GM18858 (cell line): ENCODE data around the gene MED12L.
"Not testable (repeated sequence)": the region's sequence is repeated elsewhere in the genome, so short reads cannot be mapped to it uniquely, and the experiment has no call there.

Experiments
- ATAC-seq: cut with Tn5 transposase; IDR thresholded peaks from one replicate; pipeline ENCODE4 v1.9.1; 2021; ENCODE audit not compliant: unreplicated experiment

The MED12L gene

DNA sequence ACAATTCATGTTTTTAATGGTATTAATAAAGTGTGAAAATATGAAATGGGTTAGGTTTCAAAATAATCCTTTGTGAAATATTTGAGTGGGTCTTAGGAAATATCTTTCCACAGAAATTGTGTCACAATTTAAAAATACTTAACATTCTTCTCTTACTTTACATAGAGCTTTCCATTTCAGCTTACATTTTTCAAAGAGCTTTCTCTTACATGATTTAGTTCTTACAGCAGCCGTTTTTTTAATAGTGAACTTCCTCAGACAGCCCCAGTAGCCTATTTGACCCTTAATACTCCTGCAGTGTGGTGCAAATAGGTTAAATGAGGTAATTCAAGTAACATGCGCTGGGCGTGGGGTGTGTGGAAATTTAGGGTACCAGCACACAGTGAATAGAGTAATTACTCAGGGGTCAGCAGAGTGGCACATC lies 277.3 kb downstream of the MED12L start:
- no peak for ATAC-seq

- ATAC-seq, result no peak
Measured at GRCh38 chr3:151366993-151367392, 281.5 kb downstream of the MED12L start.

GRCh38 chr3:151367448-151367847 lies 282.0 kb downstream of the MED12L start:
- ATAC-seq, result no peak

- no peak for ATAC-seq
Measured at GRCh38 chr3:151371526-151371925, 286.1 kb downstream of the MED12L start.

DNA sequence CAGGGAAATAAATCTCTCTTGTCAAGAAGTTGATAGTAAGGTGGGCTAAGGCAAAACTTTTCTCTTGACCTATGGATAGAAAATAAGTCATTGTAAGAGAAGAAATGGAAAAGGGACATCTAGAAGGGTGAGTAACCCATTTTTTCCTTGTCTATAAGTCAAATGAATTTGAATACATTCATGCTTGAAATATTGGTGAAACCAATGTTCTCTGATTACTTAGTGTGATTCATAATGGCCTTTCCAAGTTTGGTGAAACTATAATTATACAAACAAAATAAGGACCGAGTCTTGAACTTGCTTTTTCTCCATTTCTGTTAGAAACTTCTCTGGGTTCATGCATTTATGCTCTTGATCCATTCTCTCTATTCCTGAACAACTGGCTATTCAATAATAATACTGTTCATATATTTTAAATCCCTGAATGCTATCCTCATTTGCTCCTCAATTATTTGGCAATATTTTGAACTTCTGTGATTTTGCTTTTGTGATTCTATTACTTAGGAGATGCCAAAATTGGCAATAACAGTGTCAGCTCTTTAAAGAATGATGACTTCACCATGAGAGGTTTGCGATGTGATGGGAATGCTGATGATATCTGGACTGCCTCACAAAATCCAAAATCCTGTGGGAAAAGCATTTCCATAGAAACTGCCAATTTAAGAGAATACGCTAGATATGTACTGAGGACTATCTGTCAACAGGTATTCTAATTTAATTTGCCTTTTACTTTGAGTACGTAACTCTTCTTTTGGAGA lies 286.8 kb downstream of the MED12L start:
- no peak for ATAC-seq

- peak; percentile 45 for ATAC-seq
Measured at GRCh38 chr3:151377768-151378385, 292.4 kb downstream of the MED12L start.

GRCh38 chr3:151379083-151379734 lies 293.7 kb downstream of the MED12L start:
- ATAC-seq, result no peak

DNA sequence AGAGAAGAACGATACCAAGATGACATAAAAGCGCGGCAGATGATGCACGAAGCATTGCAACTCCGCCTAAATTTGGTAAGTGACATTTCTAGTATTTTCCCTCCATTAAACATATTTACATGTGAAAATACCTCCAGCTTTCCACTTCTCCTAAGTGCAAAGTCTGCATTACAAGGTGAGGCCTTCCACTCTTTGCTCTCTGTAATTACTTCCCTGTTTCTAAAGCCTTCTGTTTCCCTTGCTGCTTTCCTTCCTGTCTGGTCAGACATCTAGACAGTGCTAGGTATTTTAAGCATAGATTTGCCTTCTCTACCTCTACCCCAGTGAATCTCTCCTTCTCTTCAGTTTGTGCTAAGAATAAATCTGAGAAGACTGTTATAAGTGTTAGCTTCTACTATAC lies 297.2 kb downstream of the MED12L start:
- ATAC-seq, result peak; percentile 31

DNA sequence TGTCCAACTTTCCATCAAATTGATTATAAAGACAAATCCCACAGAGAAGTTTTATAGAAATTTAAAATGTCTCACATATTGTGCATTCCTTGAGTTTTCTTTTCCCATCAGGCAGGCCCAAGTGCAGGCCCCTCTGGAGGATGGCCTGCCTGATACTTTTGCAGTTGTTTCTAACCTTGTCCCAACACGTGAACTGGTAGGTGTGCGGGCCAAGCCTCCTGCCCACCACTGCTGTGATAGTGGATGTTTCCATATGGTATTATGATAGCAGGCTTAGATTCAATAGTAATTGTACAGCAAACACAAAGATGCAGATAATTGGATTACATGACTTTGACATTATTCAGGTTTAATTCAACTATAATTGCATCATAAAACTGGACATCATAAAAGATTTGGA lies 297.6 kb downstream of the MED12L start:
- no peak for ATAC-seq

DNA sequence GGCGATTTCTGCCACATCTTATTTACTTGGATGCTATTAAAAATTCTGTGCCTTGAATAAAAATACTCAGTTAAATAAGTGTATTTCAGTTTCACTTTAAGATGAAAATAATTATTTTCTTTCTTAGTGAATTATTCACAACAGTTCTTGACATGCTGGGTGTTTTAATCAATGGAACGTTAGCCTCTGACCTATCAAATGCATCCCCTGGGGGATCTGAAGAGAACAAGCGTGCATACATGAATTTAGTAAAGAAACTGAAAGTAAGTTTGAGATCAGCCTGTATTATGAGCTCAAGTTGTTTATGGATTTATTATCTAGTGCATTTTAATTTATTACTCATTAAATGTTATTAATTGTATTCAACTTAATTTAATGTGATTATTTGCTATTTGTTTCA lies 298.5 kb downstream of the MED12L start:
- ATAC-seq, result peak; percentile 37

GRCh38 chr3:151384741-151385174 lies 299.3 kb downstream of the MED12L start, which contains the start of gene P2RY12:
Gene P2RY12, minus strand, starts transcription at chr3:151384753. Its CDS starts 45,908 bp downstream, at chr3:151338845.
- peak; percentile 42 for ATAC-seq

GRCh38 chr3:151386056-151386455 lies 300.6 kb downstream of the MED12L start:
- ATAC-seq, result no peak

DNA sequence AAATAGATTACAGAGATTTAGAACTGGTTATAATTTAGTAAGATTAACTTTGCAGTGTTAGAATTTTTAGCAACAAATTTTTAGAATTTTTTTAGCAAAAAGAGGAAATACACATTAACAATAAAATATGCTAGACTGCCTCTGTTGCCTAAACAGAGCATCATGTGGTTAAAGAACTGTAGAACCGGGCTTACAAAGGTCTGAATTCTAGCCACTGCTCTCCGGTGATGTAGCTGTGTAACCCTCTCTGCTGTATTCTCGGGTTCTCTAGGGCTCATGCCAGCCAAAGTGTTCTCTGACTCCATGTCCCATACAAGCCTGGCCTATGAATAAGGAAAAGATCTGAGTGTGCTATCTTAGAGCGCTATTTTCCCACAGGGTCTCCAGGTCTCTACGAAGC lies 302.0 kb downstream of the MED12L start:
- no peak for ATAC-seq

DNA sequence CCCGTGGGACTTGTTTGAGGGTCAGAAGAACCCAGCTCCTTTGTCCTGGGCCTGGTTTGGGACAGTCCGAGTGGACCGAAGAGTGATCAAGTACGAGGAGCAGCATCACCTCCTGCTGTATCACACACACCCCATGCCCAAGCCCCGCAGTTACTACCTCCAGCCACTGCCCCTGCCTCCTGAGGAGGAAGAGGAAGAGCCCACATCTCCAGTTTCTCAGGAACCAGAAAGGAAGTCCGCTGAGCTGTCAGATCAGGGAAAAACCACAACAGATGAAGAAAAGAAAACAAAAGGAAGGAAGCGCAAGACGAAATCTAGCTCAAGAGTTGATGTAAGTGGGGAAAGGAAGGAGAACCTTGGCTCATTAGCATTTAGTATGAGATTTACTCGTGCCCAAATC lies 302.4 kb downstream of the MED12L start:
- no peak for ATAC-seq

GRCh38 chr3:151391720-151392119 lies 306.3 kb downstream of the MED12L start:
- no peak for ATAC-seq

DNA sequence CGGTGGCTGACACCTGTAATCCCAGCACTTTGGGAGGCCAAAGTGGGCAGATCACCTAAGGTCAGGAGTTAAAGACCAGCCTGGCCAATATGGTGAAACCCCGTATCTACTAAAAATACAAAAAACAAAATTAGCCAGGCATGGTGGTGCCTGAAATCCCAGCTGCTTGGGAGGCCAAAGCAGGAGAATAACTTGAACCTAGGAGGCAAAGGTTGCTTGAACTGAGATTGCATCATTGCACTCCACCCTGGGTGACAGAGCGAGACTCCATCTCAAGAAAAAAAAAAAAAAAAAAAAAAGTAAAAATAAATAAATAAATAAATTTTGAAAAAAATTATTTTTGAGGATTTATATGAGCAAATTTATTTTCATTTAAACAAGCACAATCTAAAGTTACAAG lies 306.7 kb downstream of the MED12L start:
- ATAC-seq, result not testable (repeated sequence)

DNA sequence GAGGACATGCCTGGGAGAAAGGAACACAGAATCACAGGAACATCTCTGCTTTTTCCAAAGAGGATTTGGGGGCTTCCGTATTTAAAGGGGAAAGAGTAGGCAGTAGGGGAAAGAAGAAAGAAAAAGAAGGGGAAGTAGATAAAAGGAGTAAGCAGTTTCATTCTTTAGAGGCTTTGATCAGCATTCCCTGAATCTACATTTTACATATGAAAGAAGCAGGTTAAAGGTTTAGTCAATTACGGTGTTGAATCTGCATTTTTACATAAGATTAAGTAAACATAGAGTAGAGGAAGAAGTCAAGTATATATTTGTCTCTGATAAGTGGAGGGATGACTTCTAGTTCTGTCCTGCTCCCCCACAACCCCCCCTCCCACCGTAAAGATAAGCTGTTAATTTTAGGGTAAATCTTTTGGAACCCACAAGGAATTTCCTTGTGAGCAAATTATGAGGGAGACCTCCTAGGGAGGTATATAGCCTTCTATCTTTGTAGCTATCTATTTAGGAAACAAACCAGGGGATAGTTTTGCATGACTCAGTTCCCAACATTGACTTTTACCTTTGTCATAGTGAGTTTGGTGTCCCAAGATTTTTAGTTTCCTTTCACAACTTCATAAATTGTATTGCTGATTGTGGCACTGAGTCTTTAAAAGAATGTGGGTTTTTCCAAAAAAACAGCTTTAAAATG lies 307.8 kb downstream of the MED12L start:
- ATAC-seq, result no peak

GRCh38 chr3:151393941-151394340 lies 308.5 kb downstream of the MED12L start:
- ATAC-seq, result no peak

DNA sequence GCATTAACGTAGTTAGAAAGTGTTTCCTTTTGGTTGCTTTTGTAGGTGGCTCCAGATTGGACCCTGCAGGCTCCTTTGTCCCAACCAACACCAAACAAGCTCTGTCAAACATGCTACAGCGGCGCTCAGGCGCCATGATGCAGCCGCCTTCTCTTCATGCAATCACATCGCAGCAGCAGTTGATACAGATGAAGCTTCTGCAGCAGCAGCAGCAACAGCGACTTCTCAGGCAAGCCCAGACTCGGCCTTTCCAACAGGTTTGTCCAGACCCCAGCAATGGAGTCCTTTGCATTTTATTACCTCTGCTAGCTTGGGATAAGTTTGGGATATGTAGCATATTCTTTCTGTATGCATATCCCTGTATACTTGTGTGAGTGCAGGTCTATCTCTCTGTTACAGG lies 309.1 kb downstream of the MED12L start:
- no peak for ATAC-seq

DNA sequence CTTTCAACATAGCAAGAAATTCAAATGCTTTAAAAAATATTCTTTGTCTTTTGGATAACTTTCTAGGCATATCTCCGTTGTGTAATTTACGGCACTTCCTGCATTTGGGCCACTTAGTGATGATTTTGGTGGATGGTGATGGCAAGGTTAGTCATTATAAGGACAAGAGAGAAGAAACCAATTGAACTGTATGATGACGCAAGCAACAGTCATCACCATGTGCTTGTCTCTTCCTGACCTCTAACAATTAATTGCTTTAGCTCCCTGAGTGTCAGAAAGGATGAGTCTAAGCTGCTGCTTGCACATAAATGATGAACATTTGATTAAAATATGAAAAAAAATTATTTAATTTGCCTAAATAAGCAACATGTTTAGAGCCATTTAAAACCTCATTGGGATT lies 310.3 kb downstream of the MED12L start:
- ATAC-seq, result no peak

- no peak for ATAC-seq
Measured at GRCh38 chr3:151398895-151399294, 313.4 kb downstream of the MED12L start.
